Right lobe of liver (tissue), 6 donors: ENCODE data around the gene GFOD1. TPM values are rescaled to one million over a fixed set of nuclear protein-coding genes. Genes with fewer than 3 reads are reported as not detected.

Source experiments
- ATAC-seq, 4 donors: fragments of 200-7000 bp; cut with Tn5 transposase; one replicate each; pipeline ENCODE4 v1.9.1; 2020; ENCODE audit warnings: mild to moderate bottlenecking in 4 of 4, moderate library complexity in 4 of 4
- DNase-seq, 3 donors: peaks; one replicate each; pipeline ENCODE4 v3.0.0-alpha.2; 2020
- H3K27ac ChIP-seq, 3 donors: fragments of 200-600 bp; one replicate each; pipeline ENCODE4 v1.8.0; 2022
- H3K27me3 ChIP-seq, 2 donors: fragments of 200-600 bp; one replicate each; pipeline ENCODE4 v1.8.0; 2022
- H3K36me3 ChIP-seq, 4 donors: fragments of 200-600 bp; sonication (generic) in 1 of 4; one replicate each; pipeline versions ENCODE4 v1.5.1 to v1.8.0; 2017 to 2022; ENCODE audit warnings: control low read depth in 1 of 4
- H3K4me1 ChIP-seq, 4 donors: fragments of 200-600 bp; sonication (generic) in 1 of 4; one replicate each; pipeline versions ENCODE4 v1.5.1 to v1.8.0; 2017 to 2022; ENCODE audit warnings: control low read depth in 1 of 4
- H3K4me3 ChIP-seq, 3 donors: fragments of 200-600 bp; one replicate each; pipeline ENCODE4 v1.8.0; 2022
- H3K9me3 ChIP-seq, 4 donors: fragments of 200-600 bp; sonication (generic) in 1 of 4; one replicate each; pipeline versions ENCODE4 v1.5.1 to v1.8.0; 2017 to 2022; ENCODE audit warnings: control low read depth in 1 of 4
- CTCF ChIP-seq, 4 donors: fragments of 200-600 bp in 3 of 4; fragments of 450-650 bp in 1 of 4; IDR thresholded peaks; one replicate each; pipeline versions ENCODE4 v1.5.1 to v1.8.0; 2016 to 2022; ENCODE audit warnings: antibody characterized with exemption in 4 of 4, mild to moderate bottlenecking in 2 of 4
- POLR2A ChIP-seq: fragments of 450-650 bp; IDR thresholded peaks from one replicate; pipeline ENCODE4 v1.6.1; 2017; ENCODE audit warnings: antibody characterized with exemption, mild to moderate bottlenecking
- WGBS: methylation state at CpG from one replicate; pipeline ENCODE4 v1.1.6; 2018; ENCODE audit warnings: low coverage, low lambda C conversion rate; ENCODE audit not compliant: insufficient coverage; ENCODE audit errors: missing lambda C conversion rate; 5-methylcytosine and 5-hydroxymethylcytosine counted together
- intact Hi-C, 2 donors: fragments of 100-400 bp; cut with DNase I; formaldehyde crosslinking; loops; one replicate each; pipeline versions ENCODE4 v1.11.2 to v1.14.1; 2022
- total RNA-seq, 6 experiments: library from RNA; depleted of rRNA in 2 of 6; stranded (reverse); fragments of >200 nt in 2 of 6; fragmentation: NEBNext Ultra II Directional in 3 of 6; extraction: Animal tissue kit (Norgen Biotek cat#: 25700) in 3 of 6; gene quantifications; one replicate each; pipeline versions ENCODE4 v1.1.0 to v1.2.4, GENCODE V29; 2016 to 2023
- donor health status: DM: no; HTN: yes; CAD: no.
- donor health status: DM: no; HTN: no; CAD: no.
- donor health status: DM: no; HTN: no; CAD: no.
- donor health status: DM: no; HTN: yes; CAD: no.
- donor health status: DM: no; HTN: yes; CAD: no.

The GFOD1 gene
- total RNA-seq, 6 experiments from 2014 or later, result 5.4 to 8.5 (median 7.5) TPM

GRCh38 chr6:13357551-13358075 is 129.8 kb downstream of the GFOD1 start:
- no peak for DNase-seq
- Histone ChIP-seq H3K4me1 (no peaks in the 10 kb centered on the region), H3K9me3 (no peaks in the 10 kb centered on the region), H3K4me3 (no peak overlapping the region), H3K36me3 (no peaks in the 10 kb centered on the region), H3K27ac (no peak overlapping the region), H3K27me3 (no peaks in the 10 kb centered on the region)
- intact Hi-C loops, result no loop called here
- ATAC-seq, result no peak
- no peak for TF ChIP-seq CTCF (IDR thresholded peaks at IDR 0.05)
- no peak for TF ChIP-seq POLR2A
- WGBS, result 91% methylated on average over 14 of the region's 14 CpGs

GRCh38 chr6:13355999-13356785 is 131.2 kb downstream of the GFOD1 start:
- ATAC-seq, result peak in 1 of 4 donors; percentile 33
- Histone ChIP-seq H3K27ac (no peak overlapping the region), H3K4me1 (no peaks in the 10 kb centered on the region), H3K36me3 (no peaks in the 10 kb centered on the region), H3K9me3 (no peaks in the 10 kb centered on the region), H3K27me3 (no peaks in the 10 kb centered on the region), H3K4me3 (no peak overlapping the region)
- intact Hi-C loops, result no loop called here
- 68% methylated on average over 6 of the region's 6 CpGs for WGBS
- no peak for DNase-seq
- TF ChIP-seq POLR2A (no peak), CTCF (IDR thresholded peaks at IDR 0.05) (no peak)

GRCh38 chr6:13355043-13355945 is 132.1 kb downstream of the GFOD1 start:
- Histone ChIP-seq H3K27me3 (no peaks in the 10 kb centered on the region), H3K27ac (no peak overlapping the region), H3K4me1 (no peaks in the 10 kb centered on the region), H3K4me3 (no peak overlapping the region), H3K9me3 (no peaks in the 10 kb centered on the region), H3K36me3 (no peaks in the 10 kb centered on the region)
- peak in 1 of 4 donors; percentile 27 for ATAC-seq
- WGBS, result 64% methylated on average over 6 of the region's 7 CpGs
- TF ChIP-seq CTCF (IDR thresholded peaks at IDR 0.05), result no peak
- TF ChIP-seq POLR2A, result no peak
- no peak for DNase-seq
- intact Hi-C loops, result no loop called here

- TF ChIP-seq POLR2A, result no peak
- no peaks in the 10 kb centered on the region for H3K9me3 ChIP-seq
- H3K27ac ChIP-seq, result no peak overlapping the region
- WGBS, result 41% methylated on average over 9 of the region's 13 CpGs
- no peaks in the 10 kb centered on the region for H3K27me3 ChIP-seq
- intact Hi-C loops, result no loop called here
- no peaks in the 10 kb centered on the region for H3K36me3 ChIP-seq
- no peaks in the 10 kb centered on the region for H3K4me1 ChIP-seq
- DNase-seq (no peak), ATAC-seq (peak; percentile 39 to 68 (median 48))
- H3K4me3 ChIP-seq, result no peak overlapping the region
These were observed 132.9 kb downstream of the GFOD1 start for GRCh38 chr6:13354331-13355042.
